ENCODE results near the gene GEMIN5. TPM values are rescaled to one million over a fixed set of nuclear protein-coding genes. Genes with fewer than 3 reads are reported as not detected.
"Not testable (repeated sequence)": the region's sequence is repeated elsewhere in the genome, so short reads cannot be mapped to it uniquely, and the experiment has no call there.

Gene GEMIN5
- total and polyA plus RNA-seq, 4 experiments from 2014 or later: 3.3 to 19.1 (median 13.7) TPM

DNA sequence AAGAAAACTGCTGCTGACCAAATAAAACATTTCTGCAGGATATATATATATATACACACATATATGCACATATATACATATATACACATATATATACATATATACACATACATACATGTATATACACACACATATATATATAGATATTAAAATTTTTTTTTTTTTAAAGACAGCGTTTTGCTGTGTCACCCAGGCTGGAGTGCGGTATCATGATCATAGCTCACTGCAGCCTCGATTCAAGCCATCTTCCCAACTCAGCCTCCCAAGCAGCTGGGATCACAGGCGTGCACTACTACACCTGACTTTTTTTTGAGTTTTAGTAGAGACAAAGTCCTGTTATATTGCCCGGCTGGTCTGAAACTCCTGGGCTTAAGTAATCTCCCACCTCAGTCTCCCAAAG lies 5.5 kb upstream of the GEMIN5 start:
- Histone ChIP-seq H3K4me1 (ENCODE audit: insufficient read depth, low read length) (peaks cover 25% of the 10 kb centered on the region), H3K36me3 (ENCODE audit: insufficient read depth, low read length) (no peaks in the 10 kb centered on the region), H3K4me3 (ENCODE audit: low read length in 2 of 2) (no peak overlapping the region), H3K9me3 (ENCODE audit: control insufficient read depth in 1 of 2, low read length in 2 of 2) (no peaks in the 10 kb centered on the region), H3K27me3 (ENCODE audit: insufficient read depth, low read length) (no peaks in the 10 kb centered on the region), H3K27ac (ENCODE audit: low read depth, low read length) (no peak overlapping the region)
- Mint-ChIP-seq H3K4me1 (peaks cover 27 to 49% (median 38%) of the 10 kb centered on the region in 4 donors), H3K27ac (peak overlapping the region in 1 of 7 donors; percentile 51), H3K9me3 (peaks cover 0 to 3% (median 0%) of the 10 kb centered on the region in 8 donors), H3K4me3 (no peak overlapping the region), H3K36me3 (peaks cover 4 to 14% of the 10 kb centered on the region in 2 donors), H3K27me3 (no peaks in the 10 kb centered on the region)
- intact Hi-C loops (cut with micrococcal nuclease): loop anchor here (5.0 kb wide), 1 partner anchor 496 kb away; the partner anchor contains the start of gene SAP30L
- ChIA-PET POLR2A (ENCODE audit: partially characterized antibody) (no interaction called here), CTCF (ENCODE audit: partially characterized antibody) (no interaction called here)
- no peak for DNase-seq

DNA sequence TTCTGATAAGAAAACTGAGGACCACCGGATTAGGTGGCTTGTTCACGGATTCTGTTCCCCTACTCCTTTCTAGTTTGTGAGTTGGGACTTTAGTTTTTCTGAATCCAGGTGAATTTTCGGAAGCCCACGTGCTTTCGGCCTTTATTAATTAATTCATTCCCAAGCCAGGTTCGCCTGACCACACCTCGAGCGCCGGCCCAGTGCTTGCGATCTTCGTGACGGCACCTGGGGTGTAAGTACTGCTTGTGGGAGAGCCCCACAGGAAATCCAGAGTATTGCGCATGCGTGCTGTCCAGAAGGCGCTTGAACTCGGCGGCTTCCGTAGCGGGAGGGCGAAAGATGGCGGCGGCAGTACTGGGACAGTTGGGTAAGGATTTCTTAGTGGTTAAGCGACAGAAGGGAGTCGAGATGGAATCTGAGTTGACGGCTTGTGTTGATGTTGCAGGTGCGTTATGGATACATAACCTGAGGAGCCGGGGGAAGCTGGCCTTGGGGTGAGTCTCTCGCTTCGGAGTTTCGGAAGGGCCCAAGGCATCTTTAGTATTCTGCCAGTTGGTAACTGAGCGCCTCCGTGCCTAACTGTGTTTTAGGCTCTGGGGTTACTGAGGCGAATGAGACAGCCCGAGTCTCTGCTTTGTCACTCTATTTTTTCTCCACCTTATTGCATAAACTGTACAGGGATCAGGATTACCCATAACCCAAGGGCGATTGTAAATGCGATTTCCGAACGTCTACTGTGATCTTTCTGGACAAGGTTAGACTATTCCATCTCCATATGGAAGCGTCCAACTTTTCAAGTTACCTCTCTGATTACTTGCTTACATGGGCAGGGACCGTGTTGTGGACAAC lies 3.0 kb upstream of the GEMIN5 start, which contains the start of gene MRPL22:
MRPL22 (plus strand) TSS at position 302 of the 849 bp plus-strand sequence; CDS start at position 340, 38 bp downstream.
- peaks cover 0 to 3% (median 0%) of the 10 kb centered on the region in 8 donors for H3K9me3 Mint-ChIP-seq
- POLR2A ChIA-PET (ENCODE audit: partially characterized antibody): interaction anchor here (1.5 to 1.7 kb wide), 2 partner anchors 81 to 83 kb away, joined by 3 to 5 read pairs; partner anchors contain the start of gene CNOT8
- peak within 1 kb of the TSS; percentile 67 to 81 for H3K4me3 ChIP-seq (ENCODE audit: low read length in 2 of 2)

DNA sequence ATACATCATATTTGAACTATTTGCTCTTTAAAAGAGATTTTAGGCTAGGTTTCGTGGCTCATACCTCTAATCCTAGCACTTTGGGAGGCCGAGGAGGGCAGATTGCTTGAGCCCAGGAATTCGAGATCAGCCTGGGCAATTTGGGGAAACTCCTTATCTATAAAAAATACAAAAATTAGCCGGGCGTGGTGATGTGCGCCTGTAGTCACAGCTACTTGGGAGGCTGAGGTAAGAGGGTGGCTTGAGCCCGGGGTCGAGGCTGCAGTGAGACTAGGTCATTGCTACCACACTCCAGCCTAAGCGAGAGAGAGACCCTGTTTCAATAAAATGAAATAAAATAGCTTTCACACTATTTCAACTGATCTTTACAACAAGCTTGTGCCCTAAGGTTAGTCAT lies 2.4 kb upstream of the GEMIN5 start:
- peaks cover 30 to 63% (median 44%) of the 10 kb centered on the region in 4 donors for H3K4me1 Mint-ChIP-seq
- POLR2A ChIA-PET (ENCODE audit: partially characterized antibody): interaction anchor here (1.5 to 1.7 kb wide), 2 partner anchors 81 to 82 kb away, joined by 3 to 5 read pairs; partner anchors contain the start of gene CNOT8
- DNase-seq: peak in 1 of 5 donors; percentile 35
- CTCF ChIA-PET (ENCODE audit: partially characterized antibody): interaction anchor here (2.2 kb wide), 1 partner anchor 9 kb away, joined by 5 read pairs; no protein-coding TSS in a partner anchor
- Histone ChIP-seq H3K36me3 (ENCODE audit: insufficient read depth, low read length) (no peaks in the 10 kb centered on the region), H3K27ac (ENCODE audit: low read depth, low read length) (peak overlapping the region; percentile 69), H3K4me3 (ENCODE audit: low read length in 2 of 2) (peak overlapping the region; percentile 67 to 81), H3K4me1 (ENCODE audit: insufficient read depth, low read length) (peaks cover 38% of the 10 kb centered on the region), H3K27me3 (ENCODE audit: insufficient read depth, low read length) (no peaks in the 10 kb centered on the region), H3K9me3 (ENCODE audit: control insufficient read depth in 1 of 2, low read length in 2 of 2) (no peaks in the 10 kb centered on the region)
- peak overlapping the region; percentile 97 to 100 (median 98) for H3K4me3 Mint-ChIP-seq
- H3K27me3 Mint-ChIP-seq: no peaks in the 10 kb centered on the region
- peaks cover 3 to 12% of the 10 kb centered on the region in 2 donors for H3K36me3 Mint-ChIP-seq
- peaks cover 0 to 3% (median 0%) of the 10 kb centered on the region in 8 donors for H3K9me3 Mint-ChIP-seq
- intact Hi-C loops (cut with micrococcal nuclease): loop anchor here (5.0 kb wide), 1 partner anchor 493 kb away; the partner anchor contains the start of gene SAP30L
- peak overlapping the region; percentile 97 to 100 (median 98) for H3K27ac Mint-ChIP-seq

More for the DNA sequence above, 3.0 kb upstream of the GEMIN5 start, which contains the start of gene MRPL22:
- Mint-ChIP-seq H3K36me3 (peaks cover 0 to 8% of the 10 kb centered on the region in 2 donors), H3K4me3 (peak within 1 kb of the TSS; percentile 97 to 100 (median 98)), H3K27ac (peak within 1 kb of the TSS; percentile 97 to 100 (median 98)), H3K27me3 (no peaks in the 10 kb centered on the region), H3K4me1 (peaks cover 29 to 60% (median 44%) of the 10 kb centered on the region in 4 donors)
- peak within 1 kb of the TSS; percentile 69 for H3K27ac ChIP-seq (ENCODE audit: low read depth, low read length)
- CTCF ChIA-PET (ENCODE audit: partially characterized antibody): interaction anchor here (2.2 kb wide), 1 partner anchor 10 kb away, joined by 5 read pairs; no protein-coding TSS in a partner anchor
- peaks cover 38% of the 10 kb centered on the region for H3K4me1 ChIP-seq (ENCODE audit: insufficient read depth, low read length)
- no peaks in the 10 kb centered on the region for H3K27me3 ChIP-seq (ENCODE audit: insufficient read depth, low read length)
- no peaks in the 10 kb centered on the region for H3K36me3 ChIP-seq (ENCODE audit: insufficient read depth, low read length)
- intact Hi-C loops (cut with micrococcal nuclease): loop anchor here (1.0 to 5.0 kb wide), 3 partner anchors 83 to 494 kb away; partner anchors contain the start of genes CNOT8, LARP1 and SAP30L
- H3K9me3 ChIP-seq (ENCODE audit: control insufficient read depth in 1 of 2, low read length in 2 of 2): no peaks in the 10 kb centered on the region
- DNase-seq: peak; percentile 93 to 97 (median 94)

DNA sequence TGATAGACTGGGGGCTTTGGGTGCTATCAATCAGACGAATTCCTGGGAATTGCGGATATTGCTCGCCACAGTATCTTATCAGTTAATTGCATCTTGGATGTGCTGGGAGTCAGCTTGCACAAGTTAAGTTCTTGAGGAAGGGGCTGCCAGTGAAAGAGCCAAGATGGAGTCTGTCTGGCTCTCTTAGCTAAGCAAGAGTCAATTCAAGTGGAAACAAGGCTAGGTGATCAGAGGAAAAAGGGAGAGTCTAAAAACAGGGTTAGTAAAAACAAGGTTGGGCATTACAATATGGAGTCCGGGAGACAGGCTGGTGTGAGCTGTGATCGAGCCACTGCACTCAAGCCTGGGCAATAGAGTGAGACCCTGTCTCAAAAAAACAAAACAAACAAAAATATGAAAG lies 1.4 kb upstream of the GEMIN5 start:
- peaks cover 38 to 73% (median 53%) of the 10 kb centered on the region in 4 donors for H3K4me1 Mint-ChIP-seq
- H3K9me3 Mint-ChIP-seq; DNase-seq; H3K36me3 ChIP-seq (ENCODE audit: insufficient read depth, low read length); CTCF ChIA-PET (ENCODE audit: partially characterized antibody); H3K9me3 ChIP-seq (ENCODE audit: control insufficient read depth in 1 of 2, low read length in 2 of 2); H3K4me3 ChIP-seq (ENCODE audit: low read length in 2 of 2); H3K27ac ChIP-seq (ENCODE audit: low read depth, low read length); intact Hi-C loops (cut with micrococcal nuclease); H3K27me3 Mint-ChIP-seq; POLR2A ChIA-PET (ENCODE audit: partially characterized antibody); H3K27me3 ChIP-seq (ENCODE audit: insufficient read depth, low read length): not testable (repeated sequence)
- peak overlapping the region; percentile 38 to 100 (median 66) for H3K4me3 Mint-ChIP-seq
- peaks cover 11 to 21% of the 10 kb centered on the region in 2 donors for H3K36me3 Mint-ChIP-seq
- H3K4me1 ChIP-seq (ENCODE audit: insufficient read depth, low read length): peaks cover 38% of the 10 kb centered on the region
- H3K27ac Mint-ChIP-seq: peak overlapping the region in 5 of 7 donors; percentile 0 to 97 (median 72)

DNA sequence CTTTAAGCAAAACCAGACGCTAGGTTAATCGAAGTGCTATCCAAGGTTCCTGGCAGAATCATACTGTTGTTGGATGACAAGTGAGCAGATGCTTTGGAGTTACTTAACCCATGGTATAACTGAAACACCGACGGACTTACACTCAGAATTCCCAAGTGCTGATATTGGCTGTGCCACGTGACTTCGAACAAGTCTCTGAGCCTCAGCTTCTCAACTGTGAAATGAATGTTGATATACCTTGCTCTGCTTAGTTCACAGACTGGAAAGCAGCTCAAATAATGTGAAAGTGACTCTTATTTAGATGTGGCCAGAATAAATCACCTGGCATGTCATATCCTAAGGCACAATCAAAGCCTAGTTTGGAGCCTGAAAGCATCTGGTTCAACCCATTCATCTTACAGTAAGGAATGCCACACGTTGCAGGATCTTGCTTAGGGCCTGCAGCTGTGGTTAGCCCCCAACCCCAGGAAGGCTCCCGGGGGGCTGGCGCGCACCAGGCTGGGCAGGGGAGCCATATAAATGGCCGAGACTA lies 759 bp downstream of the GEMIN5 start:
- Mint-ChIP-seq H3K4me1 (peaks cover 36 to 62% (median 48%) of the 10 kb centered on the region in 4 donors), H3K36me3 (peaks cover 19 to 27% of the 10 kb centered on the region in 2 donors), H3K27ac (peak overlapping the region in 6 of 7 donors; percentile 32 to 93 (median 82)), H3K4me3 (peak overlapping the region; percentile 89 to 94 (median 92)), H3K27me3 (no peaks in the 10 kb centered on the region), H3K9me3 (peaks cover 0 to 3% (median 0%) of the 10 kb centered on the region in 8 donors)
- peaks cover 29% of the 10 kb centered on the region for H3K4me1 ChIP-seq (ENCODE audit: insufficient read depth, low read length)
- no peaks in the 10 kb centered on the region for H3K36me3 ChIP-seq (ENCODE audit: insufficient read depth, low read length)
- H3K4me3 ChIP-seq (ENCODE audit: low read length in 2 of 2): peak overlapping the region; percentile 58 to 91
- no peak for DNase-seq
- H3K27me3 ChIP-seq (ENCODE audit: insufficient read depth, low read length): no peaks in the 10 kb centered on the region
- peak overlapping the region; percentile 68 for H3K27ac ChIP-seq (ENCODE audit: low read depth, low read length)
- intact Hi-C loops (cut with micrococcal nuclease): no loop called here
- no peaks in the 10 kb centered on the region for H3K9me3 ChIP-seq (ENCODE audit: control insufficient read depth in 1 of 2, low read length in 2 of 2)
- POLR2A ChIA-PET (ENCODE audit: partially characterized antibody): interaction anchor here (0.9 to 2.3 kb wide), 8 partner anchors 8 to 899 kb away, joined by 3 to 8 read pairs (median 4); partner anchors contain the start of genes FAM114A2 and MFAP3
- CTCF ChIA-PET (ENCODE audit: partially characterized antibody): interaction anchor here (0.8 to 1.2 kb wide), 4 partner anchors 9 to 80 kb away, joined by 3 to 4 read pairs (median 3); no protein-coding TSS in a partner anchor

- POLR2A ChIA-PET (ENCODE audit: partially characterized antibody): no interaction called here
- CTCF ChIA-PET (ENCODE audit: partially characterized antibody): interaction anchor here (0.7 kb wide), 1 partner anchor 11 kb away, joined by 4 read pairs; no protein-coding TSS in a partner anchor
Measured at GRCh38 chr5:154934881-154935280, 3.1 kb downstream of the GEMIN5 start.

More at GRCh38 chr5:154934881-154935280, 3.1 kb downstream of the GEMIN5 start:
- H3K27me3 ChIP-seq (ENCODE audit: insufficient read depth, low read length): no peaks in the 10 kb centered on the region
- H3K27ac ChIP-seq (ENCODE audit: low read depth, low read length): no peak overlapping the region
- H3K4me3 ChIP-seq (ENCODE audit: low read length in 2 of 2): no peak overlapping the region
- Mint-ChIP-seq H3K4me1 (peaks cover 26 to 42% (median 33%) of the 10 kb centered on the region in 4 donors), H3K27me3 (no peaks in the 10 kb centered on the region), H3K27ac (peak overlapping the region in 3 of 7 donors; percentile 36 to 70 (median 68)), H3K36me3 (peaks cover 32 to 36% of the 10 kb centered on the region in 2 donors), H3K9me3 (no peaks in the 10 kb centered on the region), H3K4me3 (no peak overlapping the region)
- peaks cover 14% of the 10 kb centered on the region for H3K4me1 ChIP-seq (ENCODE audit: insufficient read depth, low read length)
- H3K9me3 ChIP-seq (ENCODE audit: control insufficient read depth in 1 of 2, low read length in 2 of 2): no peaks in the 10 kb centered on the region
- H3K36me3 ChIP-seq (ENCODE audit: insufficient read depth, low read length): peaks cover 12% of the 10 kb centered on the region
- intact Hi-C loops (cut with micrococcal nuclease): no loop called here
- DNase-seq: no peak

Measured in CD4-positive, alpha-beta memory T cell (primary cell).